ENCODE data around the gene HNRNPA1.
"Not testable (repeated sequence)": the region's sequence is repeated elsewhere in the genome, so short reads cannot be mapped to it uniquely, and the experiment has no call there.

Gene HNRNPA1

DNA sequence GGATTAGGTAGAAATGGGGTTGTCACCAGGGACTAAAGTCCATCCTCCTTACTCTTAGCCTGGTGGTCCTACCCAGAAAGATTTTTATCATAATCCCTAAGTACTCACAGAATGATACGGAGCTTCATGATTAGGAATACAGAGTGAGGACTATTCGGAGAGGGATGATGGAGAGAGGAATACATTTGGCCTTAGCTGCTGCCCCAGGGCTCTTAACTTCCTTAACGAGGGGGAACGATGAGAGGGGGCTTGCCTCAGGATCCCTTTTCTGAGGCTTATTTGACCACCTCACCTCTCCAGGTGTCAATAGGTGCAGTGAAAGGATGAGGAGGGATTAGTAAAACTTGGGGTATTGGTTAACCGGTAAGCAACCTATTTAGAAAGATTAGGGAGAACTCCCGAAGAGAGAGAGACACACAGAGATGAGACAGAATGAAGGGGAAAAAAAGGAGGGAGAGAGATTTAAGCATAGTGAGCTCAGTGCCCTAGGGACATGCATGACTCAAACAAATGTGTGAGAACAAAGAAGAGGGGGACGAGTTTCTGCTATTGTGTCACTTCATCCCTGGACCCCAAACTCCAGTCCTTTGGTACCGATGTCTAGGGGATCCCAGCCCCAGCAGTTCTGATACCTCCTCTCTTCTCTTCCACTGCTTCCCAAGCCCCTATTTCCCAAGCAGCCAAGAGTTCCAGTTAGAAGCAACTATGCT, 19.1 kb downstream of the HNRNPA1 start:
- DNase-seq (ENCODE audit: low read depth): no peak

DNA sequence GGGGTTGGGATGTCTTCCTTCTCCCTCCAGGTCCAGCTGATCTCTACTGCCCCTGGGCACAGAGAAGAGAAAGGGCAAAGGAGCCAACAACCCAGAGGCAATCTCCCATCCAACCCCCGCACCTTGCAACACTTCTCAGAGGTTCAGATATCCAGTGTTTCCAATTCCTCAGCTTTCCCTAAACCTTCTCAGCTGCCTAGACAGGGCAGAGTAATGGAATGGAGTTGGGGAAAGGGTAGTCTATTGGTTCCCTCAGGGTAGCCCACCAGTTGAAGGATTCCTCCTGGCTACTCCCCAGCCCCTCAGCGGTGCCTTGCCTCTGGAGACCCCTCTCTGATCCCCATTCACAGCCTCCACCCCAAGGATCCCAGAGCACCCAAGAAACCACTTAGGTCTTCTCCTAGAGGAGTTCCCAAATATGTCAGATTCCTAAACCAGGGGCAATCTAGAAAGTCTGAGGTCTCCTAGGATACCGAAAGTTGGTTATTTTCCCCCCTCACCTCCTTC, 19.8 kb downstream of the HNRNPA1 start:
- DNase-seq (ENCODE audit: low read depth): no peak

DNA sequence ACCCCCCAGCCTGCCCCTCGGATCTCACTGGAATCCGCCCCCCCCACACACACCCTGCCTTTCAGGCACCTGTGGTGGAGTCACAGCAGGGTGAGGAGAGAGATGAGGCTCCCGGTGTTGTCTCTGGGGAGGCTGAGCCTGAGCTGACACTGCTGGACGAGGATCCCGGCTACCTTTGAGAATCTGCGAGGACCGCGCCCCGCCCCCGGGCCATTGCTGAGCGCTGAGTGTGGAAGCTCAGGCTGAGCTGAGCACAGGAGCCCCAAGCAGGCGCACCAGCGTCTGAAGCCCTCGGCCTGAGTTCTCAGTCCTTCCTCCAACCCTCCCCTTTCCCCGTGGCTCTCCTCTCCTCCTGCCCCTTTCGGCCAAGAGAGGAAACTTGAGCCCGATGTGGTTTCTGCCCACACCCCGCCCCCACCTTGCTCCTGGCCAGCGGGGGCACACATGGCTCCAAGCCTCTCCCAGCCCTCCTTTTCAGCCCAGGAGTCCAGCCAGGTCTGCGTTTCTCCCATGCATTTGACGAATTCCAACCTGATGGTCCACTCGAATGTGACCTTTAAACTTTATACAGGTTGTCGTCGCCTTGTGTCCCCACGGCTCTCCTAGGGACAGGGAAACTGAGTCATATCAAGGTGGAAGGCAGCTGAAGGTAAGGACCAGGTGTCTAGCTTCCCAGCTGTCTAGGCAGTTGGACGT, 20.4 kb downstream of the HNRNPA1 start, which contains the start of gene NFE2:
TSS of gene NFE2 (minus strand) at position 284 of the 696 bp plus-strand sequence. CDS start 5,767 bp downstream, outside the sequence.
- no peak for DNase-seq (ENCODE audit: low read depth)

DNA sequence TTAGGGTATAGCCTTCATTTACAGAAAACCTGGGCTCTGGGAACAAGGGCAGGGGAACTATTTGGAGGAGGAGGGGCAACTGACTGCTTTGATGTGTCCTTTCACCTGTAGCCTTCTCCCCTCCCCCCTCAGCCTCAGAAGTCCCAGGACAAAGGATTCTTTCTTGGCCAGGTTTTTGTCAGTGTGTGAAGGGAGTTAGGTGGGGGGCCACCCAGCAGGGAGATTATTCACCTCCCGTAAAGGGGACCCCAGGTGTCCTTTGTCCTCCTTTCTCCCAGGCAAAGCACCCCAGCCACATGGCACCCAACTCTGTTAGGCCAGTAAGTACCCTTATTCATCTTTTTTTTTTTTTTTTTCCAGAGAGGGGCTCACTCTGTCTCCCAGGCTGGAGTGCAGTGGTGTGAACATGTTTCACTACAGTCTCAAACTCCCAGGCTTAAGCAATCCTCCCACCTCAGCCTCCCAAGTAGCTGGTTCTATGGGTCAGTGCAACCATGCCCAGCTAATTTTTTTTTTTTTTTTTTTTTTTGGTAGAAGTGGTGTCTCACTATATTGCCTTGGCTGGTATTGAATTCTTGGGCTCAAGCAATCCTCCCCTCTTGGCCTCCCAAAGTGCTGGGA, 21.0 kb downstream of the HNRNPA1 start:
- no peak for DNase-seq (ENCODE audit: low read depth)

DNA sequence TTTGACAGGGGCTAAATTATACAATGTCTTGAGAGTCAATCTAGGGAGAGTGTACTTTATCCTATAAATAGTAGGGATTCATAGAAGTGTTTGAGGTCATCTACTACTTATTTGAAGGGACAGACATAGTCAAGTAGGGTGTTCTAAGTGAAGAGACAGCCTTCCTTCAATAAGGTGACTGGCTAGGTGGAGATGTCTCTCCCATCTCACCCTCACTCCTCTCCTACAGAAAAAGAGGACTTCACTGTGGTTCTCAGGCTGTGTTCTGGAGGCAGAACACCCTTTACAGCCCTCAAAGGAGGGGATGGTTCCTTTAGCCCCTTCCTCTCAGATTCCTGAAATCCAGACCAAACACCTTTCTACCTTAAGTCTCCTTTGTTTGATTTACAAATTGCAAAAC, 23.1 kb downstream of the HNRNPA1 start:
- no peak for DNase-seq (ENCODE audit: low read depth)

DNA sequence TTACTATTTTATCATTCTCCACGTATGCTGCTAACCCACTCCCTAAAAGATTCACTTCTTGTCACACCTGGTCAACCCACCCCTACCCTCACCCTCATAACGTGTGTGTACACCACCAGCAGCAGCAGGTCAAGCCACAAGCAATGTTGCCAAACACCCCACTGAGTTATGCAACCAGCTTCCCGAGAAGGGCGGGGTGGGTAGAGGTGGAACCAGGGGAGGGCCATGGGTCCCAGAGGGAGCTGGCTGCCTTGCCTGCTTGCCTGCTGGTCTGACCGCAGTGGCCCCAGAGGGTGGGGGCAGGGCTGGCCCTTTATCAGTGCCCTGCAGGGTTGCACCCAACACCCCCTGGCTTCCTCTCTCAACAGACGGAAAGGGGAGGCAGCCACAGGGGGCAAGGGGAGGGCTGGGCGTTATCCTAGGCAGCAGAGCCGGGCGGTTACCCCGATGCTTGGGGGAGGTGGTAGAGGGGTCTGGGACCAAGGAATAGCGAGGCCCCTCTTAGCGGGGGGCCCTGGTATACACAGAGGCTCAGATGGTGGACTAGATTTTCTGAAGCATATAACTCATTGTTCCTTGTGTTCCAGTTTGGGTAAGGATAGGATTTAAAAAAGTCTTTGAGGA, 23.8 kb downstream of the HNRNPA1 start:
- DNase-seq (ENCODE audit: low read depth): no peak

DNA sequence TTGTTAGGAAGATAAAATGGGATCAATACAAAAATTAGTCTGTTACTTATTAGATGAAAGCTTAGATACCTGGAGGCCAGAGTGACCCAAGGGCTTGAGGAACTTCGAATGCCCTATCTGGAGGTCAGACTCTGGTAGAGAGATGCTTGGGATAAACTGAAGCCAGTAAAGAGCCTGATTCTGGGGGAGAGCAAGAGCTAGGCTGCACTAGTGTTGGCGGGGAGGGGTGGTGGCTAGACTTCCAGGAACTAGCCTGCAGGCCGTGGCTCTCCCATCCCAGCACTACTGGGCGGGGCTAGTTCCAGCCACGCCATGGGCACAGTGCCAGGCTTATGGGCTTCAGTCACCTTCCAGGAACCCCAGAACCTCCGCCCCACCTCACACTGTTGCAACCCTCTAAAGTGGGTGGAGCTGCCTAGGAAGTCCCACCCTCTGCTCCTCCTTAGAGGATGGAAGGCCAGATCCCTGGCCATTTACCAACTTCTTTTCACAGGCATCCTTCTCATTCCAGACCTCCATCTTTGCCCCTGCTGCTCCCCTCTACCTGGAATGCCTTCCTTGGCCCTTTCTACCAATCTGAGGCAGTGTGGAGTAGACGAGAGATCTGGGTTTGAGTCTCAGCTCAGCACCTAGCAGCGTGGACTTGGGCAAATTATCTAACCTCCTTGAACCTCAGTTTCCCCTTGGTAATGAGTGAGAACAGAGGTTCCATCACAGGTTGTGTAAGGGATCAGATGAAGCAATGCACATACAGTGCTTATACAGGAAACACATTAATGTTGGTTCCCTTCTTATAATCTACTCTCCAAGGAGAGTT, 26.6 kb downstream of the HNRNPA1 start:
- DNase-seq (ENCODE audit: low read depth): no peak

DNA sequence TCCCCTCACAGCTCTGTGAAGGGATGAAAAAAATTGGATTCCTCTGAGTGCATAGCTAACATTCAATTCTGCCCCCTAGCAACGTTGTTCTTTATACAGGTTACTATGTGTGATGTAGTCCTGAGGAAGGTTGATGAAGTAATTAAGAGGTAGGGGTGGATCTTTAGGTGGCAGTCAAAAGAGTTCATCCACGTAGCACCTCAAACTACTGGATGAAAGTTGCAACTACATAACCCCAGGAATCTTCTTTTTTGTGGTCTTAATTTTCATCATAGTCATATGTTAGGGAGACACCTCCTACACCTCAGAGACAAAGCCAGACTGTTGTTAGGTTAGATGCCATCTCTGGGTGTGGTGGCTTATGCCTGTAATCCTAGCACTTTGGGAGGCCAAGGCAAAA, 30.5 kb downstream of the HNRNPA1 start:
- DNase-seq (ENCODE audit: low read depth): no peak

DNA sequence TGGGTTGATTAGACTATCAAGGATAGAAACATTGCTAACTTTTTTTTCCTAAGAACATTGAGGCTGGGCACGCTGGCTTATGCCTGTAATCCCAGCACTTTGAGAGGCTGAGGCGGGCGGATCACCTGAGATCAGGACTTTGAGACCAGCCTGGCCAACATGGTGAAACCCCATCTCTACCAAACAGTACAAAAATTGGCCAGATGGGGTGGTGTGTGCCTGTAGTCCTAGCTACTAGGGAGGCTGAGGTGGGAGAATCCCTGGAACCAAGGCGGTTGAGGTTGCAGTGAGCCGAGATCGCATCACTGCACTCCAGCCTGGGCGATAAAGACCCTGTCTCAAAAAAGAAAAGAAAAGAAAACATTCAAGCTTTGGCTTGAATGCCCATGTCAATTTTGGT, 31.8 kb downstream of the HNRNPA1 start:
- DNase-seq (ENCODE audit: low read depth): not testable (repeated sequence)

DNA sequence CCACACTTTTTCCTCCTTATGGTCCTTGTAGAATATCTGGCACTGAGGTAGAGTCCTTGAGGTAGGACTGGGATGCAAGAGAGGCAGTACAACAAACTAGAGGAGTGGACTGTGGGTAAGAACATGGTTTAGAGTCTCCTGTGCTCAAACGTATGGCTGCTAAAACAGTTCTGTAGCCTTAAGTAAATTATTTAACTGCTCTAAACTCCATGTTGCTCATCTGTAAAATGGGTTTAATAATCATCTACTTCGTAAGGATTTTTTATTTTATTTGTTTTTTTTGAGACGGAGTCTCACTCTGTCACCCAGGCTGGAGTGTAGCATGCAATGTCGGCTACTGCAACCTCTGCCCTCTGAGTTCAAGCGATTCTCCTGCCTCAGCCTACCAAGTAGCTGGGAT, 40.8 kb downstream of the HNRNPA1 start:
- no peak for DNase-seq (ENCODE audit: low read depth)

DNA sequence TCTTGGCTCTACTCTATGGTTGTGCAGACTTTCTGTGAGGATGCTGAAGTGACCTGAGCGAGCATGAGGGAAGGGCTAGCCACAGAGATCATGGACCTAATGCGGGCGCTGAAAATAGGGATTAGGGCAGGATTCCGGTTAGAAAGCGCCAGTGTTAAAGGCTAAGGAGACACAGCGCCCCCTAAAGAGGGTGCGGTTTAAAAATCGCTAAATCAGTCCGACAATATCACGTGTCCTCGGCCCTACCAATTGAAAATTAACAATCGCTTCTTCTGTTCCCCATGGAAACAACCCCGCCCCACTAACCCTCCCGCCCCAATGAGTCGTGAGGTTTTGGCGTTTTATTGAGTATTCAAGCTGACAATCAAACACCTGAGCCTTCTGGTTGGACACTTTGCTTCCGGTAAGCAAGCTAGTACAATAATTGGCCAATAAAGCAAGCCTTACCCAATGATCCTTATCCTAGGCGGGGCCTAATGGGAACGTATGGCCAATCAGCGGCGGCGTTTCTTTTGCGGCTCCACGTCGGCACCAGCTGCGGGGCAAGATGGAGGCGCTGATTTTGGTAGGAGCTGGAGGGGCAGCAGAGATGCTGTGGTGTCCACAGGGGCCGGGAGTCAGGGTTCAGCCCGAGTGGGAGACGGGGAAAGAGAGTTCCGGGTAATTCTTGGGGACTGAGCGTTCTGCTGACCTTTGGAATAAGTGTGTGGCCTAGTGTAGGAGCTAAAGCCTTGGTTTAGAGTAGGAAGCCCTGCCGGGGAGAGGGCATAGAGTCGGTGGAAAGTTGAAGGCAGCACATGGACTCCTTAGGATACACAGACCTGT, 44.3 kb downstream of the HNRNPA1 start, which contains the start of gene COPZ1:
TSS of gene COPZ1 (plus strand) at position 515 of the 825 bp plus-strand sequence. CDS start at position 548, 33 bp downstream.
- DNase-seq (ENCODE audit: low read depth): peak; percentile 81

DNA sequence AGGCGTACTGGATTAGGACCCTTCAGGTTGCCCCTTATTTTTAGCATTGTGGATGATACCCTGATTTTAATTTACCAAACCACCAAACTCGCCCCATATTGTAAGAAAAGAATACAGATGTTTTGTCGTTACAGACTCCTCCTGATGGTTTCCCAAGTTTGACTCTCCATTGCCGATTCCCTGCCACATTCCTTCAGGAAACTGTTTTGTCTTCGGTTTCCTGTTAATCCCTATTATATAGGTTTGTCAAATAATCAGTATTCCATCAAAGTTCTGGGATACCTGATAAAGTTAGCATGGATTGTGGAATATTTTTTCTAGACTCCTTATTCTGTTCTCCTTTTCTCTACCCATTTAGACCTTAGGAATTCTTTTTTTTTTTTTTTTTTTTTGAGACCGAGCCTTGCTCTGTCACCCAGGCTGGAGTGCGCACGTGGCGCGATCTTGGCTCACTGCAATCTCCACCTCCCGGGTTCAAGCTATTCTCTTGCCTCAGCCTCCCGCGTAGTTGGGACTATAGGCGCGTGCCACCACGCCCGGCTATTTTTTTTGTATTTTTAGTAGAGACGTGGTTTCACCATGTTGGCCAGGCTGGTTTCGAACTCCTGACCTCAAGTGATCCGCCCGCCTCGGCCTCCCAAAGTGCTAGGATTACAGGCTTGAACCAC, 45.0 kb downstream of the HNRNPA1 start:
- not testable (repeated sequence) for DNase-seq (ENCODE audit: low read depth)

DNA sequence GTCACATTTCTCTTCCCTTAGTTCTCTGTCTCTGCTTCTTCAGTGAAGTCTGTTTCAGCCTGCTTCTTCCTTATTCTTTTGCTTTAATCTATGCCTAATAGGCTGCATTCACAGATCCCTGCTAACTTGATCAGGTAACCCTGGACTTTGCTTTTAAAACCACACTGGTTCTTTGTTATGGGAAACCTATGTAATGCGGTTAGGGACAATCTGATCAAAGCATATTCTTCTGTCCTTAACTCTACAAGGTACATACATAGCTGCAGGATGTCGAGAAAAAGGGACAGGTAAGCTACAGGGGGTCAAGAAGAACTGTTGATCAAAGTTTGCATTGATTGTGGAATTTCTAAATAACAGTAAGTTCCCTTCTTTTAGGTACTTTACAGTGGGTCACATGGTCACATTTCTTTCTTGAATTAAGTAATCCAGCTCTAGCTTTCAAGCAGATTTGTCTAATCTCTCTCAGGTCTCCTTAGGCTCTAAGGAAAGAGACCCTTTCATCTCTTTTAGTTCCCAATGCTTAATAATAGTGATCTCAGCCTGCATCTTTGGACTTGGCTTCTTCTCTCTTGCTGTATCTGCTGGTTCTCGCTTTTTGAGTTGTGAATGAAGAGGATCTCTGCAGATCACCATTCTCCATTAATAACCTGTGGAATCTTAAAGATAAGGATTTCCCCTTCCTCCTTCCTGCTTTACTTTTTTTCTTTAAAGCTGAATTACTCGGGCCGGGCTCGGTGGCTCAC, 48.2 kb downstream of the HNRNPA1 start:
- no peak for DNase-seq (ENCODE audit: low read depth)

DNA sequence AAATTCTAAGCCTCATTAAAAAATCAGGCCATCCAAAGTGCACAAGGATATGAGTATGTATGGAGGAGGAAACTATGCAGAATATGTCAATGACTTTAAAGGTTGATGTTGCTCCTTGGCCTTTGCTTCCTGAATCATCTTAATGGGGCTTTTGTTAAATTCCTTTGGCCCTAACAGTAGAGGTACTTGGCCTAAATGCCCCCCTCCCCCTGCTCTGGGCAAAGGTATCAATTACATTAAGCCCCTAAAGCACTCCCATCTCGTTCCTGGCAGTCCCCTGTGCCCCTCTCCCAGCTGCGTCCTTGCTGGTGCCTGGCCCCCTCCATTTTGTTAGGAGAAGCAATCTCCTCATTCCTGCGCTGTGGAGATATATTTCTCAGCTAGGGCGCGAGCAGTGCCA, 49.2 kb downstream of the HNRNPA1 start:
- no peak for DNase-seq (ENCODE audit: low read depth)

DNA sequence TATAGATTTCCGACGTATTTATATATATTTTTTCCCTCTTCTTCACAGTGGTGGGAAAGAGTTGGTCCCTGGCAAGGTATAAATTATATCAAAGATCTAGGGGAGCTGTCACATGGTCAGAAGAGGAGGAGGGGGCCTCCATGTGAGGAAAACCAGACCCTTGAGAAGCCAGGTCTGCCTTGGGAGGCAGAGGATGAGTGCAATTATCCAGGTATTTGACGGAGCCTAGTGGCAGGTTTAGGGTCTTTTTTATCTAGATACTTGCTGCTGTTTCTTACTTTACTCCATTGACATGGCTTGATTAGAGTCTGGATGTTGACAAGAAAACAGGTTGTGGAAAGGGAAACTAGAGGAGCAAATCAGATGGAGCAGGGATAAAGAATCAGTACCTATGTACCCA, 49.9 kb downstream of the HNRNPA1 start:
- no peak for DNase-seq (ENCODE audit: low read depth)

DNA sequence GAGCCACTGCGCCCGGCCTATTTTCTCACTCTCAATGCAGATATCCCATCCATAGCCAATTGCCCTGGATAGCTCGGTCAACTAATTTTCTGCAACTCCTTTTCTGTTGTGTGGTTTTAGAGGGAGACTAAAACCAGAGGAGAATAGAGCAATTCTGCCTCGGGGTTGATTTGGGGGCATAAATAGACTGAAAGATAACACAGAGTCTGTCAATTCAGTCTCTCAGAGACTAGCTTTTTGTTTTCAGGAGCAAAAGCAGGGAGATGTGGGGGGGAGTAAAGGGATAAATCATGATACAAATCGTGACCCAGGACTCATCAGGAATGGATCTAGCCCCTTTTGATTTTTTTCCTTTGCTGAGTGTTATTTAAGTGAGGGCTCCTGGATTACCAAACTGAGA, 50.9 kb downstream of the HNRNPA1 start:
- DNase-seq (ENCODE audit: low read depth): no peak

DNA sequence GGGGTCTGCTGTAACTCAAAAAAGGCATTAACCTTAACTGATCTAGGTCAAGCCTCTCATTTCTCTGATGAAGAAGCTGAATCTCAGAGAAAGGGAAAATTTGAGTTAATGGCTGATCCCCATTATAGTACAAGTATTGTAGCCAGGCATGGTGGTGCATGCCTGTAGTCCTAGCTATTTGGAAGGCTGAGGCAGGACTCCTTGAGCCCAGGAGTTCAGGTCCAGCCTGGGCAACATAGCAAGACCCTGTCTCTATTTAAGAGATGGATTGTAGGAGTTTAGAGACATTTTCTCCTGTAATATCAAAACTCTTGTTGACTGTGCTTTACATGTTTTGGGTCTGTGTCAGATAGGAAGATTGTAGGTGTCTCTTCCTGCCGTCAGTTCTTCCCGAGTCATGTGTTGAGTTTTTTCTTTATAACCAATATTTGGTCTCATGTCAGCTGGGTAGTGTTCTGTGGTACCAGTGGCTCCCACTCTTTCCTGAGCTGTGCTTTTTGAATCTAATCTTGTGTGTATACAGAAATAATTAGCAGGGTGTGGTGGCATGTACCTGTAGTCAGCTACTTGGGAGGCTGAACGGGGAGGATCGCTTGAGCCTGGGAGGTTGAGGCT, 53.0 kb downstream of the HNRNPA1 start:
- DNase-seq (ENCODE audit: low read depth): no peak

Measured in stimulated activated CD8-positive, alpha-beta memory T cell treated with anti-CD3 and anti-CD28 coated beads, Interleukin-7, amount 100 ng/mL, for 24 hours (primary cell).